NCI-H2029 (cell line): ENCODE results near the gene NINJ1.

Experiments
- DNase-seq: peaks from one replicate; lab custom pipeline; 2025; lab: John Stamatoyannopoulos, UW

The NINJ1 gene

GRCh38 chr9:93099551-93100275 is 34.3 kb downstream of the NINJ1 start:
- no peak for DNase-seq

GRCh38 chr9:93098236-93098946 is 35.7 kb downstream of the NINJ1 start:
- peak; percentile 41 for DNase-seq

- no peak for DNase-seq
These were observed 36.4 kb downstream of the NINJ1 start for GRCh38 chr9:93097511-93098201.

DNA sequence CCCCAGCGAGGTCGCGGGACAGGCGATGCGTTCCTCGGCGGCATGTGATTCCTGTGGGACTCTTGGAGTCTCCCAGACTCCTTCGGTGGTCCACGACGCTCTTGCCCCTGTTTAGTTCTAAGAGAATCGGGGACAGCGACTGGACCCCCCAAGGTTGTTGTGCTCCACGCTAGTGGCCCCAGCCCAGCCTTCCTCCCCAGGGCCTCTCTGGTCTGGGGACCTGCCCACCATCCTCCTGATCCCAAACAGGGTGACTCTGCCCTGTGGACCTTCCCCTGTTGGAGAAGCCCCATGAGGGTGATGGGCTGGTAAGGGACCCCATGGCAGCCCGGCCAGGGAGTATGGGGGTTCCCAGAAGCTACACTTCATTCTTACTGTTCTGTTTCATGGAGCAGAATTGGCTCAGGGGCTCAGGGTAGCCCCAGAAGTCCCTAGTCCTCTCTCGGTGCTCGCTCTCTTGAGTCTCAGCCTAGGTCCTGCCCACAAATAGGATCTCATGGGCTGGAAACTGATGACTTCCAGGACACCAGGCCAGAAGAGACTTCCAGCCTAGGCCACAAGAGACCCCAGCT is 37.2 kb downstream of the NINJ1 start:
- DNase-seq: no peak

DNA sequence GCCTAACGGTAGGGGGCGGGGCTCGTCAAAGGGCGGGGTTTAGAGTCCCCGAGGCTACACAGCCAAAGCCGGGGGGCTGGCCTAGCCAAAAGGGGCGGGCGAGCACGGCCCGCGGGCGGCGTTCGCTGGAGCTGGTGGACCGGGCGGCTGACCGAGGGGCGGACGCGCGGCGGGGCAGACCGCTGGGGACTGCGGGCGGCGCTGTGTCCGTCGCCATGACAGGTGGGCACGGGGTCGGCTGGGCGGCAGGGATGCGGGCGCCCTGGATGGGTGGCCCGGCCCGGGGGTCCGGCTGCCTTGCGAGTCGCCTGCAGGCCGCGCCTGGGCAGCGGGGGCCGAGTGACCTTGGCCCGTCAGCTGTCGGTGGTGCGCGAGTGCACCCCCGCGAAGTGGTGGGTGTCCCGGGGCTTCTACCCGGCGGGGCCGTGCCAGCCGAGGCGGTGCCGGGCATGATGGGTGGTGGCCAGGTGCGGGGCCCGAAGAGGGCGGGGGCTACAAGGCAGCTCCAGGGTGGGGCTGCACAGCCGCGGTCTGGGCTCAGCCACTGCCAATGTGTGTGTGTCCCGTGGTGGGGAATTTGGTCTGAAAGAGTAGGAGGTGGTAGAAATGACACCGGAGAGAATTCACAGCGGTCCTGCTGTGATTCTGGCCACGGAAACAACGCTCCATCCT is 37.8 kb downstream of the NINJ1 start, which contains the start of gene CARD19:
CARD19 (plus strand) TSS at position 87 of the 672 bp plus-strand sequence; CDS start at position 216, 129 bp downstream.
- DNase-seq: peak; percentile 36

GRCh38 chr9:93095205-93096130 is 38.6 kb downstream of the NINJ1 start:
- peak; percentile 99 for DNase-seq

DNA sequence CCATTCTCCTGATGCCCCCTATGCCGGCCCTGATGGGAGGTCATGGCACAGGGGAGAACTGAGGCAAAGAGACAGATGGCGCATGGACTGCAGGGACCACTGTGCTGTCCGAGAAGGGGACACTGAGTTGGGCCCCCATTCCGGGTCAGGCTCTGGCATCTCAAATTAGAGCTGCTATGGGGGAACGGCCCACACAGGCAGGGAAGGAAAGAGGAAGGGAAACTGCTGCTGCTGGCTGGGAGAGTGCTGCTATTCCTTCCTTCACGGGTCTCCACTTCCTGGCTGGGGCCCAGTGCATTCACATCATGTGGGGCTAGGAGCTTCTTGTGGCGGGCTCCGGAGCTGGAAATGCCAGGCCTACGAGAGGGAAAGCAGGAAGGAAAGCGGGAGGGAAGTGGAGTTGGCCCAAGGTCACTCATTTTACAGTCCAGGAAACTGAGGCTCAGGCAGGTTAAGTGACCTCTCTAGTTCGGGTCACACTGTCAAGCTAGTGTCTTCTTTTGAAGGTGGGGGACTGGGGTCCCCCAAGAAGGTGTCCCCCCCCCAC is 39.3 kb downstream of the NINJ1 start:
- no peak for DNase-seq

DNA sequence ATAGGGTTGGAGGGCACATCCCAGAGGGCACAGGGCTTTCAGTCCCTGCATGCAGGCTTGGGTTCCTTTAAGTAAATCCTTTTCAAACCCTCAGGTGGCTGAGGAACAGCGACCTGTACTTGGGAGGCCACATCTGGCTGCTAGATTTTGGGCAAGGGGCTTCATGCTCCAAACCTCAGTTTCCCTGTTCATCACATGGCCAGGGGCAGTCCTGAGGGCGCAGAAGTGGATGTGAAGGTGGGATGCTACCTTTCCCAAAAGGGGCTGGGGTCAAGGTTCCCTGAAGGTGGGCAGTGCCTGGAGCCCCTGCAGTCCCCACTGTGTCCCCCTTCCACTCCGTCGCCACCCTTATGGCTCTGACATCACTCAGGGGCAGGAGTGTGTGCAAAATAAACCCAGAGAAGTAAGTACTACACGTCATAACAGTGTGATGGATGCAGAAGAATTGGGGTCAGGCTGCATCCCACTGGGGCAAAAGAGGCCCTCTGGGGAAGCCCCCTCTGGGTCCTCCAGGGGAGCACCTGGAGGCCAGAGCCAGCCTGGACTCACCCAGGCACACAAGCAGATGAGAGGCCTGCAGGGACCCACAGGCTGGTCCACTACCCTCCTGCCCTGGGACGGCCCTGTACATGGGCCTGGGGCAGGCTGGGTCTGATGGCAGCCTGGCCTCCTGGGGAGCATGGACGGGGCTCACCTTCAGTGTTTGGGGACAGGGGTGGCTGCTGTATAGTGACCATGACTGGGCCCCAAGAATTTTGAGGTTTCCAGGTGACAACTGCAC is 40.0 kb downstream of the NINJ1 start:
- DNase-seq: no peak

GRCh38 chr9:93093127-93093876 is 40.7 kb downstream of the NINJ1 start:
- DNase-seq: no peak

DNA sequence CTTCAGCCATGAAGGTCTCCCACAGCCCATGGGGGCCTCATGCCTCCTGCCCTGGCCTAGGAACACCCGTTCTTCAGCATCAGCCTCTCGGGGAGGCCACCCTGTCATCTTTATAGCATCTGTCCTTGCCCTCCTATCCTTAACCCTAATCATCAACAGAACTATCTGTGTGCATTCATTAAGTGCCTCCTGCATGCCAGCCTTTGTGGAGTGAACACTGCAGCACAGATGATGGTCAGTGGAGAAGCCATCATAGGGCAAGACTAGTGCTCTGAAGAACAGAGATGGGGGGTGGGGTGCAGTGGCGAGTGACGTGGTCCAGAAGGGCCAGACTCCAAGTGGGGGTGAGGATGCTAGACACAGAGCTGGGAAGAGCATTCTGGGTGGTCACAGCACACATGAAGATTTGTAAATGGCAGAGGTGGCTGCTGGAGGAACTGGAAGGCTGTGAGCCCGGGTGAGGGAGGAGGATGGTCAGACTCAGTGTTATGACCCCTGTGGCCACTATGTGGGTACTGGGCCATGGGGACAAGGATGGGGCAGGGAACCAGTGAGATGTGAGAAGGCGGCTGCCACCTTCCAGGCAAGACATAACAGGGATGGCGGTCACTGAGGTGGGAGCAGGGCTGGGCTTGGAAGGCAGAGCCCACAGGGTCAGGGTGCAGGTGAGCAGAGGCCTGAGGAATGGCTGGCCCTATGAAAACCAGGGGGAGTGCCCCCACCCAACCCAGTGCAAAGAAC is 41.6 kb downstream of the NINJ1 start:
- no peak for DNase-seq

- DNase-seq: no peak
These were observed 42.5 kb downstream of the NINJ1 start for GRCh38 chr9:93091453-93092081.

DNA sequence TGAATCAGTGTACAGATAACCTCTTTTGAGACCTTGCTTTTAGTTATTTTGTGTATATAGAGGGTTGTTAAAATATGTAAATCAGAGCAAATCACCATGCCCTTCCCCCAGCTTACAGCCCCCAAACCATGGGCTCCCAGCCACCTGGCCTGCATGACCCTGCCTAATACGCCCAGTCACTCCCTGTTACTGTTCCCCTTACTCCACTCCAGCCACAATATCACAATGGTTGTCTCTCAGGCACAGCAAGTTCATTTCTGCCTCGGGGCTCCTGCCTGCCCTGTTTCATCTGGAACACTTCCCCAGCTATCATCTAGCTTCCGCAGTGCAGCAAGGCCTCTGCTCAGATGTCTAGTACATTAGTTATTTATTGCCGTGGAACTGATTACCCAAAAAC is 43.0 kb downstream of the NINJ1 start:
- DNase-seq: no peak

GRCh38 chr9:93090091-93090655 is 43.9 kb downstream of the NINJ1 start:
- DNase-seq: no peak

DNA sequence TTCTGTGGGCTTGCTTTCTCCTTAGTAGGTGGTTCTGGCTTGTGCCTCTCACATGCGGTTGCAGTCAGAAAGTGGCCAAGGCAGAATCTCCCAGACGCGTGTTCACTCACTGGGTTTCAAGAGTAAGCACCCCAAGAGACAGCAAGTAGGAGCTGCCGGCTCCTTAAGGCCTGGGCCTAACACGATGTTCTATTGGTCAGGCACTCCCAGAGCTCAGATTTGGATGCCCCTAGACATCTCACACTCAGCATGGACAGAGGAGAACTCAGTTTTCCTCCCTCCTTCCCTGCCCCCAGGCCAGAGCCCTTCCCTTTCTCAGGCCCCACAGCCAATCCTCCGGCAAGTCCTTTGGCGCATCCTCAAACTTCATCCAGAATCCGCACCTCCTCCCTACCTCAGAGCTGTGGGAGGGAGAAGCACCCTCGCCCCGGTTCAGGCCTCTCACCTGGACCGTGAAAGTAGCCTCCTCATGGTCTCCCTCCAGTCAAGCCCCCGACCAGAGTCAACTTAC is 44.5 kb downstream of the NINJ1 start:
- DNase-seq: no peak

- no peak for DNase-seq
These were observed 45.0 kb downstream of the NINJ1 start for GRCh38 chr9:93089024-93089423.

GRCh38 chr9:93088656-93089015 is 45.4 kb downstream of the NINJ1 start:
- no peak for DNase-seq

GRCh38 chr9:93087971-93088655 is 45.9 kb downstream of the NINJ1 start:
- DNase-seq: no peak
